T-helper 17 cell (primary cell): Measurements from ENCODE around the gene UBE2J1. TPM values are rescaled to one million over a fixed set of nuclear protein-coding genes. Genes with fewer than 3 reads are reported as not detected.
"Not testable (repeated sequence)": the region's sequence is repeated elsewhere in the genome, so short reads cannot be mapped to it uniquely, and the experiment has no call there.

Source experiments
- ATAC-seq: fragments of 150-1000 bp; cut with Tn5 transposase; 2 replicates; pipeline ENCODE4 v1.10.0; 2021; ENCODE audit warnings: mild to moderate bottlenecking, moderate library complexity
- DNase-seq, 3 donors: peaks; one replicate each; pipeline versions ENCODE4 v3.0.0 to v3.0.0-alpha.2; 2020 to 2021
- H3K9me3 ChIP-seq: one replicate; pipeline ENCODE4 v1.7.0; 2013; ENCODE audit warnings: low read length, mild to moderate bottlenecking; ENCODE audit not compliant: control insufficient read depth, poor library complexity, severe bottlenecking
- H3K27ac Mint-ChIP-seq: one replicate; pipeline ENCODE4 v1.8.0; 2022; ENCODE audit warnings: mild to moderate bottlenecking, moderate library complexity, mixed read lengths
- H3K27me3 Mint-ChIP-seq: one replicate; pipeline ENCODE4 v1.8.0; 2022; ENCODE audit warnings: mixed read lengths
- H3K36me3 Mint-ChIP-seq: one replicate; pipeline ENCODE4 v1.8.0; 2022; ENCODE audit warnings: low read depth, mixed read lengths
- H3K4me1 Mint-ChIP-seq: one replicate; pipeline ENCODE4 v1.8.0; 2022; ENCODE audit warnings: mild to moderate bottlenecking, mixed read lengths
- H3K4me3 Mint-ChIP-seq: one replicate; pipeline ENCODE4 v1.8.0; 2022; ENCODE audit warnings: mild to moderate bottlenecking, moderate library complexity, mixed read lengths
- total RNA-seq, 4 donors: library from RNA in 2 of 4; stranded (reverse) in 2 of 4; gene quantifications; one replicate each; pipeline ENCODE4 v1.2.3 and lab custom pipeline; 2022 to 2026

UBE2J1 gene
- total RNA-seq, 2 donors from 2014 or later = 32.1 to 35.2 TPM

GRCh38 chr6:89304517-89304916 is 48.0 kb downstream of the UBE2J1 start:
- not testable (repeated sequence) for ATAC-seq, H3K27me3 Mint-ChIP-seq, H3K36me3 Mint-ChIP-seq, H3K4me1 Mint-ChIP-seq, H3K27ac Mint-ChIP-seq, DNase-seq, H3K4me3 Mint-ChIP-seq, H3K9me3 ChIP-seq

DNA sequence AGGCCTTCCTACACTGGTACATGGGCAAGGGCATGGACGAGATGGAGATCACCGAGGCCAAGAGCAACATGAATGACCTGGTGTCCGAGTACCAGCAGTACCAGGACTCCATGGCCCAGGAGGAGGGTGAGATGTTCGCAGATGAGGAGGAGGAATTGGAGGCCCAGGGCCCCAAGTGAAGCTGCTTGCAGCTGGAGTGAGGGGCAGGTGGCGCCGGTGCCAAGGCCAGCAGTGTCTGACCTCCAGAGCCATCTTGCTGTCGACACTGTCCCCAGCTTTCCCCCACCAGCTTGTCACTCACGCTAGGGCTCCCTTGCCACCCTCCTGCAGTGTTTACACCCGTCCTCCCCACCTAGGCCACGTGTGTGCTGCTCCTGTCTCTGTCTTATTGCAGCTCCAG is 49.6 kb downstream of the UBE2J1 start:
- Mint-ChIP-seq H3K4me3 (no peak overlapping the region), H3K27me3 (no peaks in the 10 kb centered on the region), H3K4me1 (peaks cover 19% of the 10 kb centered on the region), H3K36me3 (peaks cover 2% of the 10 kb centered on the region), H3K27ac (no peak overlapping the region)
- no peaks in the 10 kb centered on the region for H3K9me3 ChIP-seq
- DNase-seq (no peak), ATAC-seq (no peak)

- H3K9me3 ChIP-seq = no peaks in the 10 kb centered on the region
- Mint-ChIP-seq H3K4me3 (no peak overlapping the region), H3K36me3 (peaks cover 2% of the 10 kb centered on the region), H3K27me3 (no peaks in the 10 kb centered on the region), H3K4me1 (peaks cover 24% of the 10 kb centered on the region), H3K27ac (no peak overlapping the region)
- ATAC-seq = no peak
- no peak for DNase-seq
Measured at GRCh38 chr6:89302195-89302770, 50.2 kb downstream of the UBE2J1 start.

DNA sequence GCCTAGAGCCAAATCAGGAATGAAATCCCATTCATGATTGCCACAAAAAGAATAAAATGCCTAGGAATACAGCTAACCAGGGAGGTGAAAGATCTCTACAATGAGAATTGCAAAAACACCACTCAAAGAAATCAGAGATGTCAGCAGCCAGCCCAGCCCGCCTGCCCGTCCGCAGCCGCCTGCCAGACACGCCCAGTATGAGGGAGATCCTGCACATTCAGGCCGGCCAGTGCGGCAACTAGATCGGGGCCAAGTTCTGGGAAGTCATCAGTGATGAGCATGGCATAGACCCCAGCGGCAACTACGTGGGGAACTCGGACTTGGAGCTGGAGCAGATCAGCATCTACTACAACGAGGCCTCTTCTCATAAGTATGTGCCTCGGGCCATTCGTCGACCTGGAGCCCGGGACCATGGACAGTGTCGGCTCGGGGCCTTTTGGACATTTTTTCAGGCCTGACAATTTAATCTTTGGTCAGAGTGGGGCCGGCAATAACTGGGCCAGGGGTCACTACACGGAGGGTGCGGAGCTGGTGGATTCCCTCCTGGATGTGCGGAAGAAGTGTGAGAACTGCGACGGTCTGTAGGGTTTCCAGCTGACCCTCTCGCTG is 50.8 kb downstream of the UBE2J1 start:
- Mint-ChIP-seq H3K27me3 (no peaks in the 10 kb centered on the region), H3K4me3 (no peak overlapping the region), H3K4me1 (peaks cover 24% of the 10 kb centered on the region), H3K36me3 (peaks cover 2% of the 10 kb centered on the region), H3K27ac (no peak overlapping the region)
- ATAC-seq (no peak), DNase-seq (no peak)
- H3K9me3 ChIP-seq = no peaks in the 10 kb centered on the region

DNA sequence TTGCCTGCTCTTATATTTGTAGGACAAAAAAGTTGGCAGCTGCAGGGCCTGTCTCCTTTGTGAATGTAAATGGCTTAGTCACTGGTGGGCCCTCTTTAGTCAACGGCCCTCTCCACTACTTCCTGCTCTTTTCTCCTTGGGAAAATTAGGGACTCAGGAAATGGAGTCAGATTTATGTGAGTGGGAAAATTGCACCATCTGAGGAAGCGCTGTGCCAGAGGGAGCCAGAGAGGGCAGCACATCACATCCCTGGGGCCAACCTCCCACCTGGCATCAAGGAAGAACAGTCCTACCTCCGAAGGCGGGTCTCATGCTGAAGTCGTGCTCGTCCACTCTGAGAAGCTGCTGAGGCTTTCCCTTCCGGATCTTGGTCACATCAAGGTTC is 53.1 kb downstream of the UBE2J1 start:
- no peak for ATAC-seq
- Mint-ChIP-seq H3K36me3 (peaks cover 2% of the 10 kb centered on the region), H3K4me3 (peak overlapping the region; percentile 75), H3K27ac (peak overlapping the region; percentile 92), H3K27me3 (no peaks in the 10 kb centered on the region), H3K4me1 (peaks cover 25% of the 10 kb centered on the region)
- H3K9me3 ChIP-seq = no peaks in the 10 kb centered on the region
- DNase-seq = no peak

DNA sequence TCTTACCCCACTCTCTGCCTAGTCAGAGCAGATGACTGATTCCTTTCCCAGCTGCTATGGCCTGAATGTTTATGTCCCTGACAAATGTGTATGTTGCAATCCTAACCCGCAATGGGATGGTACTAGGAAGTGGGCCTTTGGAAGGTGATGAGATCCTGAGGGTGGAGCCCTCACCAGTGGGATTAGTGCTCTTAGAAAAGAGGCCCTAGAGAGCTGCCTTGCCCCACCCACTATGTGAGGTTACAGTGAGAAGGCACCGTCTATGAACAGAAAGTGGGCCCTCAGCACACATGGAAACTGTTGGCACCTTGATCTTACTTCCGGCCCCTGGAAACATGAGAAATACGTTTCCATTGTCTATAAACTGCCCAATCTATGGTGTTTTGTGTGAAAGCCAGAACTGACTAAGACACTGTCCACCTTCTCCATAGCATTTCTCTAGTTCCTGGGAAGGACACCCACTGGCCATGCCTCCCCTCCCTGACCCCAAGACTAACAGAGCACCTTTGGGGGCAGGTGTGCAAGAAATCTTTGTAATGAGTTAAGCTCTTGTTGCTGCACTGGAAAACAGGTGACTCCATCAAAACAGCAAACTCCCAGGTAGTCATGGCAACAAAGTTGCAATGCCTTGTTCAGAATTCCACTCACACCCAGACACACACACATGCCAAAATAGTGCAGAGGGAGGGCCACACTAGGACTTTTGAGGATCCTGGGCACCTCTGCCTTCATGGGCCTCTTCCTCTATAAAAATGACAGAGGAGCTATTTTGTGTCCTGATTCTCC is 53.6 kb downstream of the UBE2J1 start:
- DNase-seq (peak in 2 of 3 donors; percentile 25 to 47), ATAC-seq (peak; percentile 74)
- Mint-ChIP-seq H3K4me1 (peaks cover 25% of the 10 kb centered on the region), H3K27me3 (no peaks in the 10 kb centered on the region), H3K27ac (peak overlapping the region; percentile 92), H3K36me3 (peaks cover 2% of the 10 kb centered on the region), H3K4me3 (peak overlapping the region; percentile 75)
- H3K9me3 ChIP-seq = no peaks in the 10 kb centered on the region

DNA sequence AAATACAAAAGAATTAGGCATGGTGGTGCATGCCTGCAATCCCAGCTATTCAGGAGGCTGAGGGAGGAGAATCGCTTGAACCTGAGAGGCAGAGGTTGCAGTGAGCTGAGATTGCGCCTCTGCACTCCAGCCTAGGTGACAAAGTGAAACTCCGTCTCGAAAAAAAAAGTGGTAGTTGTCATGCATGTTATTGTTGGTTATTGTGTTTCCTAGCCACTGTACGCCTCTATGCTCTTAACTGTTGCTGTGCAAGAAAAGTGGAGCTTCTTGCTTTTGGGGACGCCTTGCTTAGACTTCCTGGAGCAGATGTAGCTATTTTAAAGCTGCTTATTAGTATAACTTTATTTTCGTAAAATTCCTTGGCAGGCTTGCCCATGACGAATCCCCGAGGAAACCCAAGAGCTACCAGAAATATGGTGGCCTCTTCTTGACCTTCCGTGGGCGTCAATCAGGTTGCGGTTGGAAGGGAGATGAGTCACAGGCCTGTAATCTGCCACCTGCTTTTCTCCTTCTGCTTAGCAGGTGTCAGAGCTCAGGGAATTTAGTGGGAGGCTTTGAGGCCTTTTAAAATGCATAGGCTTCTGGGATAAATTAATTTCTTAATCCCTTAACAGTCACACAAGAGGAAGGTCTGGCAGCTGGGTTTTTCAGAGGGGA is 54.7 kb downstream of the UBE2J1 start:
- peak; percentile 81 for ATAC-seq
- no peaks in the 10 kb centered on the region for H3K36me3 Mint-ChIP-seq

GRCh38 chr6:89295981-89296380 is 56.5 kb downstream of the UBE2J1 start:
- Mint-ChIP-seq H3K27ac (no peak overlapping the region), H3K36me3 (no peaks in the 10 kb centered on the region), H3K4me1 (peaks cover 25% of the 10 kb centered on the region), H3K27me3 (no peaks in the 10 kb centered on the region), H3K4me3 (no peak overlapping the region)
- no peaks in the 10 kb centered on the region for H3K9me3 ChIP-seq
- ATAC-seq (no peak), DNase-seq (no peak)

More for the DNA sequence above, 54.7 kb downstream of the UBE2J1 start:
- Mint-ChIP-seq H3K27ac (peak overlapping the region; percentile 92), H3K27me3 (no peaks in the 10 kb centered on the region), H3K4me3 (peak overlapping the region; percentile 73), H3K4me1 (peaks cover 25% of the 10 kb centered on the region)
- DNase-seq = peak in 2 of 3 donors; percentile 34 to 59
- no peaks in the 10 kb centered on the region for H3K9me3 ChIP-seq

DNA sequence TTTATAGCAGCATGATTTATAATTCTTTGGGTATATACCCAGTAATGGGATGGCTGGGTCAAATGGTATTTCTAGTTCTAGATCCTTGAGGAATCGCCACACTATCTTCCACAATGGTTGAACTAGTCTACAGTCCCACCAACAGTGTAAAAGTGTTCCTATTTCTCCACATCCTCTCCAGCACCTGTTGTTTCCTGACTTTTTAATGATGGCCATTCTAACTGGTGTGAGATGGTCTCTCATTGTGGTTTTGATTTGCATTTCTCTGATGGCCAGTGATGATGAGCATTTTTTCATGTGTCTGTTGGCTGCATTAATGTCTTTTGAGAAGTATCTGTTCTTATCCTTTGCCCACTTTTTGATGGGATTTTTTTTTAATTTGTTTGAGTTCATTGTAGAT is 57.4 kb downstream of the UBE2J1 start:
- H3K27me3 Mint-ChIP-seq, H3K27ac Mint-ChIP-seq, ATAC-seq, H3K36me3 Mint-ChIP-seq, H3K4me3 Mint-ChIP-seq, H3K9me3 ChIP-seq, DNase-seq: not testable (repeated sequence)
- H3K4me1 Mint-ChIP-seq = peaks cover 27% of the 10 kb centered on the region

DNA sequence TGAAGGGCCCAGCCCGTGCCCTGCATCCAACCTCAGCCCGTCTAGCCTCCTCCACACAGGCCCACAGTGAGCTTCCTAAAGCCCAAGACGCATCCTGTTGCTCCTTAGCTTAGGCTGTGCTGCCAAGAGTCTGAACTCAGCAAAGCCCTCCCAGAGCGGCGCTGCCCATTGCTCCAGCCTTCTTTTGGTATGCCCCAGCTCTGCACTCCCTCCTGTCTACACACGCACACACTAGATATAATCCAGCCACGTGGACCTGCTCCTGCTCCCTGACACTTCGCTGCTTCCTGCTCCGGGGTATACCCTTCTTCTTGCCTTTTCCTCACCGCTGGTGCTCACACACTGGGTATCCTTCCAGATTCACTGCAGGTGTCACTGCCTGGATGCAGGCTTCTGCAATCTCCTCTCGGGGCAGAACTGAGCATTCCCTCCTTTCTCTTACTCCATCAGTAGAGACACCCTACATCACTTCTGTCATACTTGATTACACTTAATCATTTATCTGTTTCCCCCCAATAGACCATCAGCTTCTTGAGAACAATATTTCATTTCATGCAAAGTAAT is 61.2 kb downstream of the UBE2J1 start:
- DNase-seq = no peak

GRCh38 chr6:89290401-89291155 is 61.9 kb downstream of the UBE2J1 start:
- Mint-ChIP-seq H3K4me3 (no peak overlapping the region), H3K27ac (peak overlapping the region; percentile 5), H3K4me1 (peaks cover 7% of the 10 kb centered on the region), H3K27me3 (no peaks in the 10 kb centered on the region), H3K36me3 (no peaks in the 10 kb centered on the region)
- ATAC-seq = no peak
- no peak for DNase-seq
- no peaks in the 10 kb centered on the region for H3K9me3 ChIP-seq

More for the DNA sequence above, 61.2 kb downstream of the UBE2J1 start:
- H3K27me3 Mint-ChIP-seq = no peaks in the 10 kb centered on the region
- H3K27ac Mint-ChIP-seq = peak overlapping the region; percentile 71
- no peak overlapping the region for H3K4me3 Mint-ChIP-seq
- no peaks in the 10 kb centered on the region for H3K36me3 Mint-ChIP-seq
- no peak for ATAC-seq
- H3K9me3 ChIP-seq = no peaks in the 10 kb centered on the region
- peaks cover 9% of the 10 kb centered on the region for H3K4me1 Mint-ChIP-seq

GRCh38 chr6:89289710-89290109 is 62.8 kb downstream of the UBE2J1 start:
- Mint-ChIP-seq H3K36me3 (no peaks in the 10 kb centered on the region), H3K27ac (peak overlapping the region; percentile 21), H3K4me3 (no peak overlapping the region), H3K4me1 (peaks cover 7% of the 10 kb centered on the region), H3K27me3 (no peaks in the 10 kb centered on the region)
- ATAC-seq (no peak), DNase-seq (no peak)
- H3K9me3 ChIP-seq = no peaks in the 10 kb centered on the region
